Measurements from ENCODE around the gene HVCN1. TPM values are rescaled to one million over a fixed set of nuclear protein-coding genes. Genes with fewer than 3 reads are reported as not detected.

The HVCN1 gene
- total RNA-seq, 2 experiments from 2014 or later: 3.9 to 4.1 TPM

DNA sequence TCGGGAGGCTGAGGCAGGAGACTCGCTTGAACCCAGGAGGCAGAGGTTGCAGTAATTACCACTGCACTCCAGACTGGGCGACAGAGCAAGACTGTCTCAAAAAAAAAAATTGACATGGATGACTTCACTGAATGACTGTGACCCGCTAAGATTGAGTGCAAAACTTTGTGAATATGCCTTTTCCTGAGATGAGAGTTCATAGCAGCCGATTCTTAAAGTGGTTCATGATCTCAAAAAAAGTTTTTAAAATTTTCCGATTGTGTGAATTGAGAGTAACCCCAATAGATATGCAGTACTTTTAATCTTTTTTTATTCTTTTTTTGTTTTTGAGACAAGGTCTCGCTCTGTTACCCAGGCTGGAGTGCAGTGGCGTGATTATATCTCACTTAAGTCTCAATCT lies 73.7 kb downstream of the HVCN1 start:
- no peaks in the 10 kb centered on the region for H3K36me3 Mint-ChIP-seq (ENCODE audit: low read depth)
- peaks cover 4% of the 10 kb centered on the region for H3K4me1 Mint-ChIP-seq (ENCODE audit: low read depth)
- H3K9me3 Mint-ChIP-seq: no peaks in the 10 kb centered on the region
- TF ChIP-seq, protein P1, sequence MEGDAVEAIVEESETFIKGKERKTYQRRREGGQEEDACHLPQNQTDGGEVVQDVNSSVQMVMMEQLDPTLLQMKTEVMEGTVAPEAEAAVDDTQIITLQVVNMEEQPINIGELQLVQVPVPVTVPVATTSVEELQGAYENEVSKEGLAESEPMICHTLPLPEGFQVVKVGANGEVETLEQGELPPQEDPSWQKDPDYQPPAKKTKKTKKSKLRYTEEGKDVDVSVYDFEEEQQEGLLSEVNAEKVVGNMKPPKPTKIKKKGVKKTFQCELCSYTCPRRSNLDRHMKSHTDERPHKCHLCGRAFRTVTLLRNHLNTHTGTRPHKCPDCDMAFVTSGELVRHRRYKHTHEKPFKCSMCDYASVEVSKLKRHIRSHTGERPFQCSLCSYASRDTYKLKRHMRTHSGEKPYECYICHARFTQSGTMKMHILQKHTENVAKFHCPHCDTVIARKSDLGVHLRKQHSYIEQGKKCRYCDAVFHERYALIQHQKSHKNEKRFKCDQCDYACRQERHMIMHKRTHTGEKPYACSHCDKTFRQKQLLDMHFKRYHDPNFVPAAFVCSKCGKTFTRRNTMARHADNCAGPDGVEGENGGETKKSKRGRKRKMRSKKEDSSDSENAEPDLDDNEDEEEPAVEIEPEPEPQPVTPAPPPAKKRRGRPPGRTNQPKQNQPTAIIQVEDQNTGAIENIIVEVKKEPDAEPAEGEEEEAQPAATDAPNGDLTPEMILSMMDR (IDR thresholded peaks at IDR 0.05): no peak
- Histone ChIP-seq H3K9me3 (ENCODE audit: control insufficient read depth in 1 of 2, insufficient read depth in 1 of 2, low read length in 2 of 2) (no peaks in the 10 kb centered on the region), H3K27ac (ENCODE audit: low read depth in 1 of 2, low read length in 2 of 2) (no peak overlapping the region), H3K4me3 (ENCODE audit: low read length) (no peak overlapping the region), H3K36me3 (ENCODE audit: insufficient read depth, low read length) (no peaks in the 10 kb centered on the region), H3K4me1 (ENCODE audit: insufficient read depth, low read length) (peaks cover 17% of the 10 kb centered on the region), H3K27me3 (ENCODE audit: control insufficient read depth in 1 of 2, insufficient read depth in 2 of 2, low read length in 2 of 2) (no peaks in the 10 kb centered on the region)
- DNase-seq (no peak), ATAC-seq (ENCODE audit: poor library complexity) (no peak)
- intact Hi-C loops (cut with DNase I, micrococcal nuclease): loop anchor here (2.0 to 10.0 kb wide), 5 partner anchors 84 to 490 kb away; partner anchors contain the start of genes ATP2A2 (in 1 of the 2) and IFT81 (in 1 of the 2)
- CTCF ChIA-PET: interaction anchor here (1.3 to 3.2 kb wide), 4 partner anchors 63 to 184 kb away, joined by 4 to 16 read pairs (median 11); partner anchors contain the start of genes ARPC3, FAM216A and GPN3
- no peak overlapping the region for H3K27ac Mint-ChIP-seq
- POLR2A ChIA-PET: no interaction called here
- no peaks in the 10 kb centered on the region for H3K27me3 Mint-ChIP-seq
- H3K4me3 Mint-ChIP-seq: peak overlapping the region; percentile 58

DNA sequence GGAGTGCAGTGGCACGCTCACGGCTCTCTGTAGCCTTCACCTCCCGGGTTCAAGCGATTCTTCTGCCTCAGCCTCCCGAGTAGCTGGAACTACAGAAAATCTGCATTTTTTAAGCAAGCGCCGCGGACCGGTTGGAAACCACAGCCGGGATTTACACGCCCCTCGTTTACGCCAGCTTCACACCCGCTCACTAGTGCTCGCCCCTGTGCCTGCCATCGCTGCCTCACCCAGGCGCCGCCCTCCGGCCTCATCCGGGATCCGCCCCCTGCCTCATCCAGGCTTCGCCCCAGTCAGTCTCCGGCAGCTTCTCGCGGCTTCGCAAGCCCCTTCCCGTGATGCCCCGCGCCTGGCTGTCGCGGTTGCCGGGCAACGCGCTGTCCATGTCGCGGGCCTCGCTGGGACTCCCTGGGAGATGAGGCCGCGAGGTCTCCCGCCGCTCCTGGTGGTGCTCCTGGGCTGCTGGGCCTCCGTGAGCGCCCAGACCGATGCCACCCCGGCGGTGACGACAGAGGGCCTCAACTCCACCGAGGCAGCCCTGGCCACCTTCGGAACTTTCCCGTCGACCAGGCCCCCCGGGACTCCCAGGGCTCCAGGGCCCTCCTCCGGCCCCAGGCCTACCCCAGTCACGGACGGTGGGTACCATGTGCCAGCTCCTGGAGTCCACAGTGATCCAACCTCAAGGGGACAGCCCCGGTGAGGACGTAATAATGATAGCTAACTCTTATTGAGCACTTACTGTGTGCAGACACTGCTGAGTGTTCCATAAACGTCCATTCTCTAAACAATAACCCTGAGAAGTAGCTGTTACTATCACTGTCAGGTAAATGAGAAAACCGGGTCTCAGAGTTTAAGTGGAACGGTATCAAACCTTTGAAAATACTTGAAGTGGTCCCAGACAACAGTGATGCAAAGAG lies 74.9 kb downstream of the HVCN1 start, which contains the start of gene TCTN1:
Gene TCTN1 (plus strand): TSS at position 359 of the 914 bp plus-strand sequence. CDS start 54 bp downstream, at position 413.
- Histone ChIP-seq H3K27me3 (ENCODE audit: control insufficient read depth in 1 of 2, insufficient read depth in 2 of 2, low read length in 2 of 2) (no peaks in the 10 kb centered on the region), H3K9me3 (ENCODE audit: control insufficient read depth in 1 of 2, insufficient read depth in 1 of 2, low read length in 2 of 2) (no peaks in the 10 kb centered on the region), H3K27ac (ENCODE audit: low read depth in 1 of 2, low read length in 2 of 2) (peak within 1 kb of the TSS; percentile 61 to 68), H3K4me1 (ENCODE audit: insufficient read depth, low read length) (peaks cover 17% of the 10 kb centered on the region), H3K36me3 (ENCODE audit: insufficient read depth, low read length) (no peaks in the 10 kb centered on the region), H3K4me3 (ENCODE audit: low read length) (peak within 1 kb of the TSS; percentile 73)
- no peaks in the 10 kb centered on the region for H3K9me3 Mint-ChIP-seq
- no peaks in the 10 kb centered on the region for H3K36me3 Mint-ChIP-seq (ENCODE audit: low read depth)
- intact Hi-C loops (cut with DNase I, micrococcal nuclease): loop anchor here (2.0 to 10.0 kb wide), 4 partner anchors 85 to 489 kb away; partner anchors contain the start of genes ATP2A2 (in 1 of the 2) and IFT81 (in 1 of the 2)
- peak within 1 kb of the TSS; percentile 89 for H3K4me3 Mint-ChIP-seq
- TF ChIP-seq, protein P1 (IDR thresholded peaks at IDR 0.05): no peak
- peaks cover 4% of the 10 kb centered on the region for H3K4me1 Mint-ChIP-seq (ENCODE audit: low read depth)
- H3K27me3 Mint-ChIP-seq: no peaks in the 10 kb centered on the region
- peak; percentile 99 for ATAC-seq (ENCODE audit: poor library complexity)
- peak within 1 kb of the TSS; percentile 83 for H3K27ac Mint-ChIP-seq
- CTCF ChIA-PET: interaction anchor here (1.3 to 3.2 kb wide), 5 partner anchors 12 to 183 kb away, joined by 4 to 16 read pairs (median 8); partner anchors contain the start of genes ARPC3, FAM216A and GPN3
- POLR2A ChIA-PET: interaction anchor here (0.6 to 2.1 kb wide), 22 partner anchors 8 to 233 kb away, joined by 3 to 20 read pairs (median 4); partner anchors contain the start of genes ARPC3, CCDC63, FAM216A and GPN3
- peak; percentile 91 to 98 (median 96) for DNase-seq

DNA sequence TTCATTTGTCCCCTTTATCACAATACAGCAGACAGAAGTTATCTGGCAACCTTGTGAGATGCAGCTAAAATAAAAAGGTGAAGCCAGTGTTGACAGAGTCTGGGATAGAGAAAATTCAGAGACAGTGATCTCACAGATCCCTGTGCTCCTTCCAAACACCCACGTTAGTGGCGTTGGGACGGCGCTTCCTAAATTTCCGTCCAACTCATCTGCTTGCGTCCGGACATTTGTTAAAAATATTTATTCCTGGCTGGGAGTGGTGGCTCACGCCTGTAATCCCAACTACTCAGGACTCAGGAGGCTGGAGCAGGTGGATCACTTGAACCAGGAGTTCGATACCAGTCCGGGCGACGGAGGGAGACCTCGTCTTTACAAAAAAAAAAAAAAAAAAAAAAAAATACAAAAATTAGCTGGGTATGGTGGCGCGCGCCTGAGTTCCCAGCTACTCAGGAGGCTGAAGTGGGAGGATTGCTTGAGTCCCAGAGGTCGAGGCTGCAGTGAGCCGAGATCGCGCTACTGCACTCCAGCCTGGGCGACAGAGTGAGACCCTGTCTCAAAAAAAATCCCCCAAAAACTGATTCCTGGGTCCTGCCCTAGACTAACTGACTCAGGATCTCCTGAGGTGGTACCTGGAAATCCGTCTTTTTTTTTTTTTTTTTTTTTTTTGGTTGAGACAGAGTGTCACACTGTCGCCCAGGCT lies 75.7 kb downstream of the HVCN1 start:
- TF ChIP-seq, protein P1 (IDR thresholded peaks at IDR 0.05): no peak
- H3K4me1 Mint-ChIP-seq (ENCODE audit: low read depth): peaks cover 4% of the 10 kb centered on the region
- no peaks in the 10 kb centered on the region for H3K27me3 Mint-ChIP-seq
- H3K4me3 ChIP-seq (ENCODE audit: low read length): peak overlapping the region; percentile 73
- no peaks in the 10 kb centered on the region for H3K9me3 ChIP-seq (ENCODE audit: control insufficient read depth in 1 of 2, insufficient read depth in 1 of 2, low read length in 2 of 2)
- DNase-seq: peak in 1 of 14 experiments; percentile 27
- H3K36me3 Mint-ChIP-seq (ENCODE audit: low read depth): no peaks in the 10 kb centered on the region
- H3K9me3 Mint-ChIP-seq: no peaks in the 10 kb centered on the region
- H3K36me3 ChIP-seq (ENCODE audit: insufficient read depth, low read length): no peaks in the 10 kb centered on the region
- peak overlapping the region; percentile 89 for H3K4me3 Mint-ChIP-seq
- ChIA-PET POLR2A (interaction anchor here (0.6 to 2.1 kb wide), 21 partner anchors 7 to 163 kb away, joined by 3 to 20 read pairs (median 4); partner anchors contain the start of genes ARPC3, FAM216A, GPN3 and PPP1CC), CTCF (interaction anchor here (1.4 to 3.2 kb wide), 4 partner anchors 11 to 163 kb away, joined by 4 to 16 read pairs (median 10); partner anchors contain the start of genes ARPC3, FAM216A and GPN3)
- H3K27me3 ChIP-seq (ENCODE audit: control insufficient read depth in 1 of 2, insufficient read depth in 2 of 2, low read length in 2 of 2): no peaks in the 10 kb centered on the region
- no peak for ATAC-seq (ENCODE audit: poor library complexity)
- peak overlapping the region in 1 of 2 donors; percentile 61 for H3K27ac ChIP-seq (ENCODE audit: low read depth in 1 of 2, low read length in 2 of 2)
- peaks cover 17% of the 10 kb centered on the region for H3K4me1 ChIP-seq (ENCODE audit: insufficient read depth, low read length)
- peak overlapping the region; percentile 83 for H3K27ac Mint-ChIP-seq
- intact Hi-C loops (cut with DNase I, micrococcal nuclease): loop anchor here in 1 of 2 experiments (10.0 kb wide), 2 partner anchors 328 to 488 kb away; partner anchors contain the start of genes ATP2A2 and IFT81
